ENCODE measurements around the gene ADCY5.

ADCY5 gene

DNA sequence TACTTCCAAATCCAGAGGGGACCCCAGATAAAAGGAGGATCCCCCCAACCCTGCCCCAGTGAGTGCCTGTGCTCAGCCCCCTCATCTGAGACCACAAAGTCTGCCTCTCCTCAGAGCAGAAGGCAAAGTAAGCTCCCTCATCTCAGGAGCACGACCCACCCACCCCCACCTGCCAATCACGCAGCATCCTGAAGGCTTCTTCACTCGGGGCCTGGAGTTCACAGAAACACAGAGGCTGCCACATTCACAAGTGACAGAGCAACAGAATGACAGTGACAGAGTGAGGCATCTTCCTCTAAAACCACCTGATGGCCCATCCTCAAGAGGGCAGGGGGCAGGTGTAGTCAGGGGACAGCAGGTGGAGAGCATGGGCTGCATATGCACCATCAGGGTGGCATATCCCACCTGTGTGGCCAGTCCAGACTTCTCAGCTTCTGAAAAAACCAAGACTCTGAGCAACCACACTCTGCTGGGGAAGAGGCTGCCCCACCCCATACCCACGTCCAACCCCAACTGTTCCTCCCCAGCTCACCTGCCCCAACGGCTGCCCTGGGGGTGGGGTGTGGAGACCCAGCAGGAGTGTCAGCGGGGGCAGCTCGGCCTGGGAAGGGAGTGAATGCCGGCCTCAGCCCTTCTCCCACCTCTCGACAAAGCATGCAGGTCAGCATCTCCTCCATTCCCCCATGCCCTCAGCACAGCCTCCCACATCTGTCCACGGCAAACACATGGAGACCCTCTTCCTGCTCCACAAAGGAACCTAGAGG is 19.3 kb downstream of the ADCY5 start:
- no peak for DNase-seq (ENCODE audit: low read depth, low spot score)

DNA sequence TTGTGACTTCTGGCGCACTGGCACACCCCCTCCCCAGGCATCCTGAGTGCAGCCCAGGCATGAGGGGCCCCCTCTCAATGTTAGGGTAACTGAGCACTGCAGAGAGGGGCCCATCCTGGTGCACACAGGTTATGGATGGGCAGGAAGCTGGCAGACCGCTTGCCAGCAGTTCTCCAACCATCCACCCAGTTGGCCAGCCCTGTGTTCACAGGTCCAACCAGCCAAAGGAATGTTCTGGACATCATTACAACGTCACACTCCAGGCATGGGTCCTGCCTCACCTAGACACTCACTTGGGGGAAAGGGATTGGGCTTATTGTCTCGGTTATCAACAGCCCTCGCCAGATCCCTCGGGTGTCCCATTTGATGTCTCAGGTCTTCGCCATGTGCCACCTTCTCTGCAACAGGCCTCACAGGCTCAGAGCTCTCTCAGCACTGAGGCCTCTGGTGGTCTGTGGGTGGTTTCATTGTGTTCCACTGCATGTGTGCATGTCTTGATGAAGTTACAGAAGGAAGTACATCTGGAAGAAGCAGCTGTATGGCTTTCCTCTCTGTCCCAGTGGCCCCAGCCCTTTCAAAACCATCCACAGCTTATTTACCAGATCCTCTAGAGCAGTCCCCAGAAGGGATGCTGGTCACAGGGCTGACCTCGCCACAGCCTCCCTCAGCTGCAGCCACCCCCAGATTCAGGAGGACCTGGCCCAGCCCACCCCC is 23.7 kb downstream of the ADCY5 start:
- no peak for DNase-seq (ENCODE audit: low read depth, low spot score)

DNA sequence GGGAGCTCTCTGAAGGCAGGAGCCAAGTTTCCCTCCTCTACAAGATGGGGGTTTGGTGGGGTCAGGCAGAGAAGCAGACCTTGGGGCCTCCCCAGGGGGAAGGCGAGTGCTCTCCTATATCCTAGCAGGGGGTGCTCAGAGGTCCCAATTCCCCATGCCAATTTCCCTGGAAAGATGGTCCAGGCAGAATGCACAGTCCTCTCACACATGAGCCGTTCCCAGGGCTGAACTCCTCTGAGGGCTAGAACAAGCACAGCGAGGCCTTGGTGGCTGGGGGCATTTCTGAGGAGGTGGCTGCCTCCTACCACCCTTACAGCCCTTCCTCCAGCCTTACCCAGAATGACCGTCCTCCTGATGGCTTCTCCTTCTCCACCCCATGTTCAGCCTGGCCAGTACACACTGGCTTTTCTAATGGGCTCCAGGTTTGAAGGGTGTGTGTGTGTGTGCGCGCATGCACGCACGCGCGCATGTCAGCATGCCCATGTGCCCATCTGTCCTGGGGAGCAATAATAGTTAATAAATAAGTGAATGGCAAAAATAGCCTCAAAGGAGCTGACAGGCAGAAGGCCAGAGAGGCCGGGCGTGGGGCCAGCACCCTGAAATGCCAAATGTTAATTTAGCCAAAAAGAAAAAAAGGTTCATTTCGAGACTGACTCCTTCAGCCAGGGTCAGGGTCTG is 24.4 kb downstream of the ADCY5 start:
- DNase-seq (ENCODE audit: low read depth, low spot score): no peak

DNA sequence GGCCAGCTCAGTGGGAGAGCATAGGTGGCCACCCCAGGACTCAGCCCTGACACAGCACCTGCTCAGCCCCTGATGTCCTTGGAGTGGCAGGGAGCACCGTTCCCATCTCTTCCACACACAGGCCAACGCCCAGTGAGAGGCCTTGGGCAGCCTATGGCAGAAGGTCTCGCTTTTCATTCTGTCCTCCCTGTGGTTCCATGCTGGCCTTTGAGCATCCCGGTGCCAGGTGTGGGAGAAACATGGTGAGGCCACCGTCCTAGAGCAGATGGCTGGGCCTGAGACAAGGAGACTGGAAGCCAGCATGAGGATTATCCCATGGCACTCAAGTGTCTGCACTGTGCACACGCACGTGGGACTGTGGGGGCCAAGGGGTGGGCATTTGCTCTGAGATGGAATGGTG is 25.1 kb downstream of the ADCY5 start:
- DNase-seq (ENCODE audit: low read depth, low spot score): no peak

DNA sequence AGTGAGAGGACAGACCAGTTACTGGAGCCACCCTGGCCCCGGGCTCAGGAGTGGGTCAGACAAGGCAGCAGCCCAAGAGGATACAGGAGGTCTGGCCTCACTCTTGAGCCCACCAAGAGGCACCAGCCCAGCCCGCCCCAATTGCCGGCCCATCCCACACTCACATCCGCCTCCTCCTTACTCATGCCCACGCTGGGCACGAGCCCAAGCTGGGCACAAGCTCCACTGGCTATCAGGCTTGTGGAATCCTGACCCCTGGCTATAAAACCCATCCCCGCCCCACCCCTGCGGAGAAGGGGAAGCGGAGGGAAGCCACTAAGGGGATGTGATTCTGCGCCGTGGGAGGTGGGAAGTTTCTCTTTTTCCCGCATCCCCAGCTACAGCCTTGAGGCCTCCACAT is 25.9 kb downstream of the ADCY5 start:
- DNase-seq (ENCODE audit: low read depth, low spot score): no peak

DNA sequence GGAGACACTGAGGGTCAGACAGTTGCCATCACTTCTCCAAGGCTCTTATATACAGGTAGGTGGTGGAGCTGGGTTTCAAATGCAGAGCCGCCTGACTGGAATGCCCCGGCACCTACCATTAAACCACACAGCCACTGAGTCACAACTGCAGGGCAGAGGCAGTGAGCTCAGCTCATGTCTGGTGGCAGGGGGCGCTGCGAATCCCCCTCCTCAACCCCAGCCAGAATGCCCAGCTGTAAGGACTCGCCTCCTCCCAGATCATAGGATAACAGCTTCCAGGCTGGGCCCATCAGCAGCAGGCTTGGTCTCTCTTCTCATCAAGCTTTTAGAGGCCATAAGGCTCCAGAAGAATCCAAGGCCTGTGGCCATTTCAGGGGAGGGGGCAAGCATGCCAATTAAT is 26.4 kb downstream of the ADCY5 start:
- no peak for DNase-seq (ENCODE audit: low read depth, low spot score)

DNA sequence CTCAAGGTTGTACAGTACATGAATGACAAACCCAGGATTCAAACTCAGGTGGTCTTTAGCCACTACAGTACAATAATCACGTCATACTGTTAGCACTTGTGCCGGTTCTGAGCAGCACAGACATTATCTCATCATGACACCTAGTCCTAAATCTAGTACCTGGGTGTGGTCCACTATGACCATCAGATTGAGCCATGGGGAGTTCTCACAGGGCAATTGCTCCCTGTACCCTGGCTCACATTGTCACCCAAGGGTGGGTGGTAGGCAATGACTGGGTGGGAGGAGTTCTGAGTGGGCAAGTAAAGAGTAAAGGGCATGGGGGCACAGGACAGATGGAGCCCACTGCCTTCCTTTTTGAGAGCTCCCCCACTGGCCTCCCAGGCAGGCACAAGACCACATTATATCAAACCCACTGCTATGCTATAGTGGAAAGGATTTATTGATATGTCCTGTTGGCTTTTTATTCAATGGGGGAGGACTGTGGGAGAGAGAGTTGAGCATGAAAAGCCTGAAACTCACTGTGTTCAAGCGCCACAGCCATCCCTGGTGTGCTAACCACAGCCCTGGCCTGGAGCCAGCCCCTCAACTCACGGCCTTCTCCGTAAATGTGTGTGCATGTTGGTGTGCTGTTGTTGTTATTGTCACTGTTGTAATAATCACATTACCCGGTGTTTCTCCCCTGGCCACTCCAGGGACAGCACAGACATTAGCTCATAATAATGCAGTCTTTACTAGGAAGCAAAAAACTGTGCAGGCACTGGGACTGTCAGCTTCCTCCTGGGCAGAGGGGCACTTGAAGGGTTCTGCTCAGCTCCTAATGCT is 27.3 kb downstream of the ADCY5 start:
- DNase-seq (ENCODE audit: low read depth, low spot score): no peak

DNA sequence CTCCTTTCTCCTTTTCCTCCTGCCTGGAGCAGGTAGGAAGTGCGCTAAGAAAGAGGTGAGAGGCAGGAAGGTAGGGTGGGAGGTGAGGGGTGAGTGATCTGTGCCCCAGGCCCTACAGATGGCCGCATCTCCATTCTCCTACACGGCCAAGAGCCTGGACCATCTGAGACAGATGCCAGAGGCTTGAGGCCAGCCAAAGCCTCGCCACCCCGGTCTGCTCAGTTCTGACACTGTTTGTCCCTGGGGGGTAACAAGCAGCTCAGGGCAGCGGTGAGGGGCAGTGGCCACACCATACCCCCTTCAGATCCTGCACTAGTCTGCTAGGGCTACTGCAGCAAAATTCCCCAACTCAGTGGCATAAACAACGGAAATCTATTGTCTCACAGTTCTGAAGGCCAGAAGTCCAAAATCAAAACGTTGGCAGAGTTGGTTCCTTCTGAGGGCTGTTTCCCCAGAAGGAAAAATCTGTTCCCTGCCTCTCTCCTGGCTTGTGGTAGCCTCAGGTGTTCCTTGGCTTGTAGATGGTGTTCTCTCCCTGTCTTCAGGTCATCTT is 28.4 kb downstream of the ADCY5 start:
- no peak for DNase-seq (ENCODE audit: low read depth, low spot score)

DNA sequence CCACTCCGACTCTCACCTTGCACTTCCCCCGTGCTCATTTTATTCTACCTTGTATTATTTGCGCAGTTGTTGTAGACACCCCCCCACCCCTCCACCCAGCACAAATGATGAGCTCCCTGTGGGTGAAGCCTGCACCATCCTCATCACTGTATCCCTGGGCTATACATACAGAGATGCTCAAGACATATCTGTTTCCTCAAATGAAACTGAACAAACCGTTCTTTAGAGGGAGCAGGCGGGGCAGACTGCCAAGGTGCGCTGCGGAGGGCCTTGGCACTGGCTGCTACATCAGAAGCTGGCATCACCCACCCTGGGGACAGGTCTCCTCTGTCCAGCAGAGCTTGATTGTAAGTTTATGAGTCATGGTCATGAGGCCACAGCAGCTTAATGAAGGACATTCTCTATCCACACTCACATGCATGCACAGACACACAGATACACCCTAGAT is 29.0 kb downstream of the ADCY5 start:
- no peak for DNase-seq (ENCODE audit: low read depth, low spot score)

DNA sequence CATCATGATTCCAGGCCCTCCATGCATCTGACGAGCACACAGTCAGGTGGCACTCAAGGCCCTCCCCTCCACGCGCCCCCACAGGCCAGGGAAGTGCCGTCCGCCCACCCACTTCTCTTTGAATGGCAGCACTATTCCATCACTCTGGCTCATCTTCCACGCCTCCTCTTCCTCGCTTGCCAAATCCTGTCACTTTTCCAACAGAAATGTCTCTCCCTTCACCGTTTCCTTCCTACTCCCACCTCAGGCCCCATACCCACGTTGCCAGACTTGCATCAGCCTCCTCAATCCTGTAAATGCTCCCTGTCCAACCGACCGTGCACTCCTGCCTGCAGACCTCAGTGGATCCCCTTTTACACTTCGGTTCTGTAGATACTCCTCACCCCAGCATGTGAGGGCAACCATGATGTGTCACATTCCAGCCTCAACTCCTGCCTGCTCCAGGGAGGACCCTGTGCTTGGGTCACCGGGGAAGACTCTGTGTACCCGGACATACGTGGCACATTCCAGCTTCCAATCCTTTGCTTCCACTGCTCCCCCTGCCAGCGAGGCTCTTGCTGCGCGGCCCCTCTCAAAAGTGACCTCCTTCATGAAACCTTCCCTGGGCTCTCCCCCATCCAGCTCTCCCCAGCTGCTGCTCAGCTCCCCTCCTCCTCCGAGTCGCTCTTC is 29.6 kb downstream of the ADCY5 start:
- DNase-seq (ENCODE audit: low read depth, low spot score): no peak

DNA sequence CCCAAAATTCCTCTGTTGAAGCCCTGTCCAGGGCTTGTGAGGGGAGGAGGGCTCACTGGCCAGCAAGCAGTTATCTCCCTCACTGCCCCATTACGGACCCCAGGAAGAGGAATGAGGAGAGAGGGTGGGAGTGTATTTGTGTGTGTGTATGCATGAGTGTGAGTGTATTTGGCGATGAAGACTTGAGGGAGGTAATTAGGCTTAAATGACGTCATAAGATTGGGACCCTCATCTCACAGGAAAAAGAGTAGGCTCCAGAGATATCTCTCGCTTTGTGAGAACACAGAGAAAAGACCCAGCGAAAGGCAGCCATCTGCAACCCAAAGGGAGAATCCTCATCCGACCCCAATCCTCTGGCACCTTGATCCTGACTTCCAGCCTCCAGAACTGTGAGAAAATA is 32.2 kb downstream of the ADCY5 start:
- no peak for DNase-seq (ENCODE audit: low read depth, low spot score)

DNA sequence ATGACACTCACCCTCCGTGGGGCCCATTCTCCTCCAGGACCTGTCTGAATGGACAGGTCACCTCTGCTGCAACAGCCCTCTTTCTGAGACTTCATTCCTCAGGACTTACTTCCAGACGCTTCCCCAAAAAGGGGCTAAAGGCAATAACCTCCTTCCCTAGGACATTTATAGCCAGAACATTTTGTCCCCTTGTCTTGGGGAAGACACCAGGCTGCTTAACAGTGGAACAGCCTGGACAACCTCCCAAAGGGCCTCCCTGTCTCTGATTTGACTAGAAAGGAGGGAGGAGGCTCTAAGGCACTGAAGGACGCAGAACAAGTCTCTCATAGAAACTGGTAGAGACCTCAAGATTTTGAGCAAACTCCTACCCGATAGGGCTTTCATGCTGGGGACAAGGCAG is 32.7 kb downstream of the ADCY5 start:
- no peak for DNase-seq (ENCODE audit: low read depth, low spot score)

DNA sequence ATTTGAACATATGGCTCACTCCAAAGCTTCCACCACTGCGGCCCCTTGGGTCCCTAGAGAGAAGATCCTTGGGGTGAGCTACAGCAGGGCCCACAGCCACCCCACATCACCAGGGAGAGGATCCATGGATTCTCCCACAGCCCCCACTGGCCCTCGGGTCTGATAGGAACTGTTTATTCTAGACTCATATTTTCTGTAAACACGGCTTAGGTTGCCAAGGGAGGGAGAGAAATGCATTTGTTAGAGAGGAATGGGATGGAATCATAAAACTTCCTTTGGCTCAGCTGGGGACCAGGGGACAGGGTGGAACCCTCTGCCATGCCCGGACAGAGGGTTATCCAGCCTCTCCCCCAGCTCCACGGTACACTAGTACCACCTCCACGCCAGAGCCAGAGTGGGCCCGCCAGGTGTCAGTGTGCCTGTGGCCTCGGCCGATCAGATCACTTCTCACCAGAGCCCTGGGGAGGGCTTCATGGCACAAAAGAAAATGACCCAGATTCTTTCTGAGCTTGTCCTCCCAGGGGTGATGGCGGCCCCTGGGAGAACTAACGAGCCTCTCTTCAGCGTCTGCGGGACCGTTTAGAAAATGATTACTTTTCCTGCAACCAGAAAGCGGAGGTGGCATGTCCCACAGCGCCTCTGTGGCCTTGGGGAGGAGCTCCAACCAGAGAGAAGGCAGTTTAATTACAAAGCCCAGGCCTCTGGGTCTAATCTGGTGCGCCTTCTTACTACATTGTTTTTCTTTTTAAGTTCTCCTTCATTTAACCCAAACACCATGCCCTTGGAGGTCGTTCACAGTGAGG is 33.7 kb downstream of the ADCY5 start:
- DNase-seq (ENCODE audit: low read depth, low spot score): no peak

DNA sequence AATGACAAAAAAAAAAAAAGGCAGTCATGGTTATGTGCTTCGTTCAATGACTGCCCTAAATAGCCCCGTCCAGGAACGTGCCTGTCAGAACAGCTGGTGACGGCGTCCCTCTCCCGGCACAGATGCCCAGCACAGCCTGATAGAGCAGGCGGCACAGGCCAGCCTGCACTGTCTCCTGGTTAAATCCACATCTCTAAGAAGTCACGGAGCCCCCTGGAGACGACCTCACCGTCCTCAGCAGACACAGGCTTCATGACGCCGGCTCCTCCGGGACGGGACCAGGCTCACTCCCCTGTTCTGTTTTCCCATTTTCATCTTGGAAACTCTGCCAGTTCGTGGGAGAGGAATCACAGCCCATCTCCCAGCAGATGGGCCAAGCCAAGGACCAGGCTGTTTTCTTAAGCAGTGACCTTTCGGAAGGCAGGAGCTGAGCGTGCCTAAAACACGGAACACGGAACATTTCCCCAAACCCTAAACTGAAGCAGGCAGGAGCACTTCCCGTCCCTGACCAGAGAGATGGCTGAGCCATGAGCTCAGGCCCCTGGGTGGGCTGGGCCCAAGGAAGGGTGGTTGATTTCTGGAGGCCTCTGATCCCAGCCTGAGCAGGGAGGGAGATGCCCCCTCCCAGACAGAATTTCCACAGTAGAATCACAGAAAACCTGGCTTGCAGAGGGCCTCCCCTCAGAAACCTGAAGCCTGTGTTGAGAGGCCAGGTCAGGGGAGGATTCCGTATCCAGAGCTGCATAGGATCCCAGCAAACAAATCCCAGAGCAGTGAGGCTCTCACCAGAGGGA is 35.9 kb downstream of the ADCY5 start:
- DNase-seq (ENCODE audit: low read depth, low spot score): no peak

DNA sequence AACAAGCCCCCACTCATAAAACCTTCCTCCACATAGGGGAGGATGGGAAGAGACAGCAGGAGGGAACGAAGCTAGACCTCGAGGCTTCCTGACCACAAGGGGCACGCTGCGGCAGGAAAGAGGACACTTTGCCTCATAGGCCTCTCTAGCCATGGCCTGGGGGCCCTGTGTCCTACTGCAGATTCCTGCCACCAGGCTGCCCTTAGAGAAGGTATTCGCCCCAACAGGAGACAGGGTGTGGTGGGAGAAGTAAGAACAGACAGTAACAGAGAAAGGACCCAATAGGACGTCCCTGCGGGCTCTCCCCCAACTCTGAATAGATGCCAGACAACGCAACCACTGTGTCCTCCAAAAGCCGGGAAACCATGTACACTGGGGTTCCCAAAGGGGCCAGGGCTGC is 36.8 kb downstream of the ADCY5 start:
- no peak for DNase-seq (ENCODE audit: low read depth, low spot score)

DNA sequence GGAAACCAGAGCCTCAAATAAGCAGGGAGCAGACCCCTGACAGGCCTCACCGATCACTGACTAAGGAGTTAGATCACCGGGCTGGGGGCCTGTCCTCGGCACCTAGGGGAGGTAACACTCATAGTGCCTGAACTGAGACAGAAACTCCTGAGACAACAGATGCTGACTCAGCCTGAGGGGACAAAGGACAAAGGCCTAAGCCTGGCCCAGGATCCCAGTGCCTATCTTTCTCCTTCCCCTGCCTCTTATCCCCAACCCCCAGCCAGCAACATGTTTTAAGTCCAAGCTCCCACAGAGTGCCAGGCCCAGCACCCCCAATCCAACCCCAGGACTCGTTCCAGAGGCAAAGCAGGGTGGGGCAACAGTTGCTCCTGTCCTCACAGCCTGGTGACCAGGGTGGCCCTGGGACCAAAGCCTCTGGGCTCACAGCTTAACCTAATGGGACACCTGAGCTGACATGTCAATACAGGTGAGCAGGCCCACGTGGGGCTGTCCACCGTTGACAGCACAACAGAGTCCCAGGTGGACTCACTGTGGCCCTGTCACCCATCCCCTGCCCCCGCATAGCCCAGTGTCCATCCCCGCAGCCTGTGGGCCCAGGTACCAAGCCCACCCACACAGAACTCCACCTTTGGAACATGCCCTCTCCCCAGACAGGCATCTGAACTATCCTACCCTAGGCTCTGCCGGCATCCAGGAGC is 37.4 kb downstream of the ADCY5 start:
- DNase-seq (ENCODE audit: low read depth, low spot score): no peak

DNA sequence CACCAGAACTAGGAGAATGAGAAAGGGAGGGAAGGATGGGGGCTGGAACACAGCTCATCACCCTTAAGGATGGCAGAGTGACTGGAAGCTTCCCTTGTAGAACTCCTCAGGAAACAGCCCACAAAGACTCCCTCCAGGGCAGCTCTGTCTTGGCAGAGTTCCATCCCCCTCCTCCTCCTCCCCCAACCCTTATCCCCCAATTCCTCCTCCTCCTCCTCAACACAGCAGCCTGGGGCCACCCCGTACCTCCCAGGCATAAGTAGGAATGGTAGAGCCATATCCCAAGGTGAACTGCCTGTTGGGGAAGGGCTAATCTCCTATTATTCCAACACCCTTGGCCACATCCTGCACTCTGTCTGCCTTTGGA is 38.8 kb downstream of the ADCY5 start:
- DNase-seq (ENCODE audit: low read depth, low spot score): no peak

DNA sequence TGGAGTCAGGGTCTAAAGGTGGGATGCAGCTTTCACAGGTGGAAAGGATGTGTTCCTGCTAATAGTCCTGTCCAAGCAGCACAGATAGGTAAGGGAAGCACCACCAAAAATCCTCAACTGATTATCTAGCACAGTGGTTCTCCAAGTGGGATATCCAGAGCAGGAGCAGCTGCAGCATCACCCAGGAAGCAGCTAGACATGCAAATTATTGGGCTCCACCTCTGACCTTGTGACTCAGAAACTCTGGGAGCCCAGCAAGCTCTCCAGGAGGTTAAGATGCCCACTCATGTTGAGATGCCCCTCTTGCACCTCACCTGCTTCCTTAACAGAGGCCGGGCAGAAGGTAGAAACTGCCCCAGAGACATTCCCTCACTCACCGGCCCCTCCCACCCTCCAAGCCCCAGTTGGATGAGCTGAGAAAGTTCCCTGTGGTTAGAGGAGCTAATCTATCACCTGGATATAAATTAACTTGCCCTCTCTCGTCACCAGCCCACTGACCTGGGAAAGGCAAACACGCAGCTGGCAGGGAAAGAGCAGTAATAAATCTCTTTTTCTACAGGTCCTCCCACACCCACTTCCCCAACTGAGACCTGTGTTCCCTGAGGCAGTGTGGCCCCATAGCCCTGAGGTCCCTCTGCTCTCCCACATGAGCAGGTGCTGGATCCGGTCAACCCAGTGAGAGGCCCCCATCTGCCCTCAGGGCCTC is 39.3 kb downstream of the ADCY5 start:
- no peak for DNase-seq (ENCODE audit: low read depth, low spot score)
